DOHH2 (cell line): Measurements from ENCODE around the gene PMEL.

ENCODE experiments used
- CTCF ChIP-seq: fragments of 200-600 bp; sonication (generic); IDR thresholded peaks from one replicate; pipeline ENCODE4 v1.5.1; 2014; ENCODE audit warnings: antibody characterized with exemption, mild to moderate bottlenecking, low read depth, low read length; ENCODE audit not compliant: poor library complexity, severe bottlenecking
- EZH2phosphoT487 ChIP-seq: fragments of 200-600 bp; sonication (generic); IDR thresholded peaks from 2 replicates; pipeline ENCODE4 v1.6.1; 2017; ENCODE audit warnings: borderline replicate concordance, mild to moderate bottlenecking, antibody characterized with exemption, low read length, moderate library complexity, mixed read lengths

GRCh38 chr12:55933799-55934742, 31.8 kb downstream of the PMEL start:
- TF ChIP-seq CTCF (no peak), EZH2phosphoT487 (no peak)
